ENCODE results near the gene CD209.
A peak's percentile ranks its signal among the peaks of the same experiment; 100 is the strongest.

Gene CD209

GRCh38 chr19:7692417-7693088 lies 54.8 kb downstream of the CD209 start:
- no peak overlapping the region for H2AFZ ChIP-seq (ENCODE audit: low read length)
- no peak overlapping the region for H3K23ac ChIP-seq (ENCODE audit: low read depth, low read length, poor library complexity)
- no peak overlapping the region for H3K4ac ChIP-seq (ENCODE audit: low read length)
- peaks cover 3% of the 10 kb centered on the region for H3K79me1 ChIP-seq (ENCODE audit: low read depth, low read length)
- H3K18ac ChIP-seq (ENCODE audit: low read length) = no peak overlapping the region
- no peak overlapping the region for H3K9ac ChIP-seq (ENCODE audit: low read depth, low read length, poor library complexity)
- H2AK5ac ChIP-seq (ENCODE audit: low read depth, low read length) = no peak overlapping the region
- H2BK120ac ChIP-seq (ENCODE audit: low read depth, low read length) = no peak overlapping the region
- no peak overlapping the region for H3K27ac ChIP-seq (replicated peaks; ENCODE audit: low read length)
- no peak overlapping the region for H2BK15ac ChIP-seq (ENCODE audit: low read length)
- H3K14ac ChIP-seq (ENCODE audit: low read length) = no peak overlapping the region
- peak overlapping the region; percentile 29 for H4K8ac ChIP-seq (ENCODE audit: low read depth, low read length)
- no peak overlapping the region for H2BK5ac ChIP-seq (ENCODE audit: low read length)
- H3K9me3 ChIP-seq (replicated peaks in 1 of 2; ENCODE audit: control insufficient read depth in 2 of 2, insufficient read depth in 1 of 2, low read depth in 1 of 2, low read length in 2 of 2) = peaks cover 0 to 15% of the 10 kb centered on the region in 2 donors
- no peak overlapping the region for H4K91ac ChIP-seq (ENCODE audit: low read depth, low read length, poor library complexity)
- WGBS, 2 donors (ENCODE audit: extremely low coverage in 2 of 2, insufficient read length in 2 of 2, insufficient replicate concordance in 1 of 2) = 100% methylated on average over 1 of the region's 13 CpGs; no CpG with 5 or more reads in 1 of the 2 donors
- no peaks in the 10 kb centered on the region for H3K4me1 ChIP-seq (ENCODE audit: control insufficient read depth in 2 of 2, insufficient read depth in 1 of 2, low read depth in 1 of 2, low read length in 2 of 2)
- H3K36me3 ChIP-seq (replicated peaks in 1 of 2; ENCODE audit: control insufficient read depth in 2 of 2, insufficient read depth in 2 of 2, low read length in 2 of 2) = no peaks in the 10 kb centered on the region
- no peak overlapping the region for H2BK12ac ChIP-seq (ENCODE audit: low read length)
- no peak for DNase-seq (ENCODE audit: low spot score)
- H3K4me3 ChIP-seq (ENCODE audit: low read length in 2 of 2) = peak overlapping the region in 1 of 2 donors; percentile 43
- H3K4me2 ChIP-seq (ENCODE audit: insufficient read depth, low read length, poor library complexity, severe bottlenecking) = no peak overlapping the region
- H3K27me3 ChIP-seq (ENCODE audit: control insufficient read depth in 3 of 3, insufficient read depth in 3 of 3, low read depth in 1 of 3, low read length in 3 of 3) = peaks cover 0 to 4% (median 1%) of the 10 kb centered on the region in 3 experiments

DNA sequence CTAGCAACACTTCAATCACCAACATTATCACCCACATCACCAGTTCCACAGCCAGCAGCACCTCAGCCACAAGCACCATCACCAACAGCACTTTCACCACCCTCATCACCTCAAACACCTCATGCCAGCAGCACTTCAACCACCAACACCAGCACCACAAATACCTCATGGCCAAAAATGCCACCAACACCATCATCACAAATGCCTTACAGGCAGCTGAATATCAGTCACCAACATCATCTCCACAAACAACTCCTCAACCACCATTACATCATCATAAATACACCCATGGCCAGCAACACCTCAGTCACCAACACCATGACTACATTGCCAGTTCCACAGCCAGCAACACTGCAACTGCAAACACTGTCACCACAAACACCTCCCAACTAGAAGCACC lies 55.8 kb downstream of the CD209 start:
- no peak overlapping the region for H2BK12ac ChIP-seq (ENCODE audit: low read length)
- no peak overlapping the region for H3K14ac ChIP-seq (ENCODE audit: low read length)
- H3K9me3 ChIP-seq (replicated peaks in 1 of 2; ENCODE audit: control insufficient read depth in 2 of 2, insufficient read depth in 1 of 2, low read depth in 1 of 2, low read length in 2 of 2) = peaks cover 0 to 15% of the 10 kb centered on the region in 2 donors
- peak overlapping the region; percentile 19 for H4K8ac ChIP-seq (ENCODE audit: low read depth, low read length)
- H2BK15ac ChIP-seq (ENCODE audit: low read length) = no peak overlapping the region
- no peaks in the 10 kb centered on the region for H3K4me1 ChIP-seq (ENCODE audit: control insufficient read depth in 2 of 2, insufficient read depth in 1 of 2, low read depth in 1 of 2, low read length in 2 of 2)
- peaks cover 3% of the 10 kb centered on the region for H3K79me1 ChIP-seq (ENCODE audit: low read depth, low read length)
- no peak overlapping the region for H2AFZ ChIP-seq (ENCODE audit: low read length)
- H3K4me2 ChIP-seq (ENCODE audit: insufficient read depth, low read length, poor library complexity, severe bottlenecking) = no peak overlapping the region
- H2BK5ac ChIP-seq (ENCODE audit: low read length) = no peak overlapping the region
- H3K9ac ChIP-seq (ENCODE audit: low read depth, low read length, poor library complexity) = no peak overlapping the region
- no peak overlapping the region for H2BK120ac ChIP-seq (ENCODE audit: low read depth, low read length)
- peak overlapping the region; percentile 12 for H3K23ac ChIP-seq (ENCODE audit: low read depth, low read length, poor library complexity)
- H3K36me3 ChIP-seq (replicated peaks in 1 of 2; ENCODE audit: control insufficient read depth in 2 of 2, insufficient read depth in 2 of 2, low read length in 2 of 2) = no peaks in the 10 kb centered on the region
- H2AK5ac ChIP-seq (ENCODE audit: low read depth, low read length) = no peak overlapping the region
- H3K4me3 ChIP-seq (ENCODE audit: low read length in 2 of 2) = peak overlapping the region in 1 of 2 donors; percentile 62
- H3K4ac ChIP-seq (ENCODE audit: low read length) = no peak overlapping the region
- no peak overlapping the region for H3K27ac ChIP-seq (replicated peaks; ENCODE audit: low read length)
- DNase-seq (ENCODE audit: low spot score) = no peak
- H3K27me3 ChIP-seq (ENCODE audit: control insufficient read depth in 3 of 3, insufficient read depth in 3 of 3, low read depth in 1 of 3, low read length in 3 of 3) = peaks cover 0 to 1% (median 0%) of the 10 kb centered on the region in 3 experiments
- H4K91ac ChIP-seq (ENCODE audit: low read depth, low read length, poor library complexity) = no peak overlapping the region
- no peak overlapping the region for H3K18ac ChIP-seq (ENCODE audit: low read length)

DNA sequence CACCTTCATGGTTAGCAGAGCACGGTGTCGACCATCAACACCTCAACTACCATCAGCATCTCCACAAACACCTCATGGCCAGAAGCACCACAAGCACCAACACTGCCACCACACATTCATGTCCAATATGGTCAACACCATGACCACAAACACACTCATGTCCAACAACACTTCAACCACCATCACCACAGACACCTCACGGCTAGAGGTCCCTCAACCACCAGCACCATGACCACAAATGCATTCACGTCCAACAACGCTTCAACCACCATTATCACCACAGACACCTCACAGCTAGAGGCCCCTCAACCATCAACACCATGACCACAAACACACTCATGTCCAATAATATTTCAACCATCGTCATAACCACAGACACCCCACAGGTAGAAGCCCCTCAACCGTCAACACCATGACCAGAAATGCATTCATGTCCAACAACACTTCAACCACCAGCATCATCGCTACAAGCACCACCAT lies 56.5 kb downstream of the CD209 start:
- H3K23ac ChIP-seq (ENCODE audit: low read depth, low read length, poor library complexity) = peak overlapping the region; percentile 55
- WGBS, 2 donors (ENCODE audit: extremely low coverage in 2 of 2, insufficient read length in 2 of 2, insufficient replicate concordance in 1 of 2) = no CpG with 5 or more reads among the region's 8 CpGs
- peak overlapping the region; percentile 19 for H4K8ac ChIP-seq (ENCODE audit: low read depth, low read length)

More for the DNA sequence above, 56.5 kb downstream of the CD209 start:
- no peak overlapping the region for H3K4me2 ChIP-seq (ENCODE audit: insufficient read depth, low read length, poor library complexity, severe bottlenecking)
- H2AFZ ChIP-seq (ENCODE audit: low read length) = no peak overlapping the region
- peaks cover 0 to 15% of the 10 kb centered on the region in 2 donors for H3K9me3 ChIP-seq (replicated peaks in 1 of 2; ENCODE audit: control insufficient read depth in 2 of 2, insufficient read depth in 1 of 2, low read depth in 1 of 2, low read length in 2 of 2)
- no peak overlapping the region for H2BK120ac ChIP-seq (ENCODE audit: low read depth, low read length)
- H3K36me3 ChIP-seq (replicated peaks in 1 of 2; ENCODE audit: control insufficient read depth in 2 of 2, insufficient read depth in 2 of 2, low read length in 2 of 2) = no peaks in the 10 kb centered on the region
- H2BK12ac ChIP-seq (ENCODE audit: low read length) = no peak overlapping the region
- no peak for DNase-seq (ENCODE audit: low spot score)
- no peak overlapping the region for H3K9ac ChIP-seq (ENCODE audit: low read depth, low read length, poor library complexity)
- no peak overlapping the region for H2AK5ac ChIP-seq (ENCODE audit: low read depth, low read length)
- peaks cover 0 to 1% (median 0%) of the 10 kb centered on the region in 3 experiments for H3K27me3 ChIP-seq (ENCODE audit: control insufficient read depth in 3 of 3, insufficient read depth in 3 of 3, low read depth in 1 of 3, low read length in 3 of 3)
- H3K14ac ChIP-seq (ENCODE audit: low read length) = no peak overlapping the region
- H2BK5ac ChIP-seq (ENCODE audit: low read length) = no peak overlapping the region
- H3K4me1 ChIP-seq (ENCODE audit: control insufficient read depth in 2 of 2, insufficient read depth in 1 of 2, low read depth in 1 of 2, low read length in 2 of 2) = no peaks in the 10 kb centered on the region
- no peak overlapping the region for H3K27ac ChIP-seq (replicated peaks; ENCODE audit: low read length)
- no peak overlapping the region for H4K91ac ChIP-seq (ENCODE audit: low read depth, low read length, poor library complexity)
- peaks cover 3% of the 10 kb centered on the region for H3K79me1 ChIP-seq (ENCODE audit: low read depth, low read length)
- no peak overlapping the region for H3K18ac ChIP-seq (ENCODE audit: low read length)
- H3K4me3 ChIP-seq (ENCODE audit: low read length in 2 of 2) = peak overlapping the region in 1 of 2 donors; percentile 18
- H3K4ac ChIP-seq (ENCODE audit: low read length) = no peak overlapping the region
- no peak overlapping the region for H2BK15ac ChIP-seq (ENCODE audit: low read length)

All from neuronal stem cell (in vitro differentiated cells).